G401.6 (cell line): Measurements from ENCODE around the gene MAP3K5.

Experiments
- FAIRE-seq: peaks from 2 replicates; lab custom pipeline; 2012; peaks lifted over from hg19 to GRCh38; lab: Jason Lieb, UNC

The MAP3K5 gene

DNA sequence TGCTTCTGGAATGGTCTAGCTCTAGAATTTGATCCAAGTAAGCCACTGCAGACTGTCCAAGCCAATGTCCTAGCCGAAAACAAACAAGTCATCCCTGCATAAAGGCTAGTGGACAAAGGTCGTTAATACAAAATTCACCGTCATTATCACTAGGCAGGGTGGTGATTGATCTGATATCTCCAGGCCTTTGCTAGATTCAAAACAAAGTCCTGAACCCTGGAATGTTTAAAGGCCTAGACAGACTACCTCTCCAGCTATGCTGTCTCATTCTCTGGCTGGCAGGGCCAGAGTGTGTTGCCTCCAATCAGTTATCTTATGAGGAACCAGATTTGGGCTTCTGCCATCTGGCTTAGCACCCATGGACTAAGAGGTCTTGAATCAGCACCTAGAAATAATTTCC, 280.4 kb downstream of the MAP3K5 start:
- no peak for FAIRE-seq

DNA sequence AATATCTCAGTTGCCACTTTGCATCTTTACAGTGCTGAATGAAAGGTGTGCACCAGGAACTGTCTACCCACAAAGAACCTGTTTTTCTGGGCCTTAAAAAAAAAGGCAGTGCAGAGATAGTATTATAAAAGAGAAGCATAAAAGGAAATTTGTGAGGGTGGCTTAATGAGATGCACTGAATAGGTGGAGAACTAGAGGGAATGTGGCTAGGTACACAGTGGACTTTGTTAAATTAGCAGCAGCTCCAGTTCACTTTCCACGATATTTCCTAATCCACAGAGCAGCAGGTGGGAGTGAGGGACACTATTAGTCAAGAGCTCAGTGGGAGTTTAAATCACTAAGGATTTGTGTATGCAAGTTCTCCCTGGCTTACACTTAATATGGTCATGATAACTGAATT, 280.9 kb downstream of the MAP3K5 start:
- FAIRE-seq = no peak

DNA sequence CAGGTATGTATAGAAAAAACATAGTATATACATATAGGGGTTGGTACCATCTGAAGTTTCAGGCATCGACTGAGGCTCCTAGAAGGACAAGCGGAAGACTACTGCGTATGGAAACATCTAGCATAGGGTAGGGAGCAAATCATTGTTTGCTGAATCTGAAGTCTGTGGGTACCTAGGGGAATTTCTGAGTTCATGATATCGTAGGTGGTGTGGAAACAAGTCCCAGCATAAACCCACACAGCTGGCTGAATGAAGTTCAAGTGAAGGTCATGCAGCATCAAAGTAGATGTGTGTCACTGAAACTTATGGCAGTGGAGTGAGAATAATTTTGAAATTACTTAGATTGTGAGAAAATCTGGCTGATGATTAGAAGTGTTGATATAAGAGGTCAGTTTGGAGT, 281.5 kb downstream of the MAP3K5 start:
- no peak for FAIRE-seq

DNA sequence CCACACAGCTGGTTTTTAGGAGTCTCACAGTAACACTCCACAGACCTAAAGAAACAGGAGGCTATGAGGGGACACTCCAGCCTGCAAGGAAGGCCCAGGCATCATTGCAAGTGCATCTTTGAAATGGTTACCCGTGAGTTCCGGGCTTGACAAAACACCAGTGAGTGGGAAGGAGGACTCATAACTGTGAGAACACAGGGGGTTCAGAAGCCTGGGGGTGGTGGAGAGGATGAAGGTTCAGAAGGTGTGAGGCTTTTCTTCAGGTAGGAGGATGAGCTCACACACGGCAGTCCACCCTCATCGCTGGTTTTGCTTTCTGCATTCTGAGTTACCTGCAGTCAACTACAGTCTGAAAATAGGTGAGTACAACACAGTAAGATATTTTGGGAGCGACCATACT, 282.0 kb downstream of the MAP3K5 start:
- FAIRE-seq = no peak

DNA sequence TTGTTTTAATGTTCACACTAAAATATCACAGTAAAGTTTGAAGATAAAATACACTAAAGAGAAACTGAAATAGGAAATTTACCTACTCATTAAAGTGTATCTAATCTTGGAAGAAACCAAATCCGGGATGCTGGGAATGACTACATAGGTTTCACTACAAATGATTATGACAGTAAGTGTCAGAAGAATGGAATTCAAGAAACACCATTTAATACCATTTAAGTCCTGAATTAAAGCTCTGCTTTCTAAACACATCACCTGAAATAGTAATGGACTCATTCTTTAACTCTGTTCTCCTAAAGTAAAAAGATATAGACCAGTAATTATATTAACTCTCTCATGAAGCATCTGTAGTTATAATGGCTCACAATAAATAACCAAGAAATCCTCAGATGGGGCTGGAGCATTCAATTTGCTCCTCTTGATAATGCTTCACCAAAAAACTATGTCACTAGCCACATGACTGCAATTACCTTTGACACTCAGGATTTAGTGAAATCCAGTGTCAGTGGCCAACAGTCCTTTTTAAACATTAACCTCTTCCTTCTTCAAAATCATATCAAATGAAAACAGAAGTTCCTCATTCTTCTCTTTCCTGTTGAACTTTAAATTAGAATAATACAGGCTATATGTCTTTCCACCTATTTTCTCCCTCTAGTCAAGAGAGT, 283.4 kb downstream of the MAP3K5 start:
- no peak for FAIRE-seq
